Transverse colon (tissue), 4 donors: ENCODE measurements around the gene OR8D4. TPM values are rescaled to one million over a fixed set of nuclear protein-coding genes. Genes with fewer than 3 reads are reported as not detected.

ENCODE experiments used
- DNase-seq: peaks from one replicate; pipeline ENCODE4 v3.0.0-alpha.2; 2019
- H3K27ac ChIP-seq, 4 donors: fragments of 200-600 bp; sonication (generic); 2 replicates each; pipeline ENCODE4 v1.5.1; 2016 to 2018; ENCODE audit warnings: inconsistent platforms in 4 of 4
- H3K27me3 ChIP-seq: fragments of 200-600 bp; sonication (generic); 2 replicates; pipeline ENCODE4 v1.5.1; 2017; ENCODE audit warnings: inconsistent platforms
- H3K36me3 ChIP-seq, 4 donors: fragments of 200-600 bp; sonication (generic); 2 replicates each; pipeline ENCODE4 v1.5.1; 2017 to 2019; ENCODE audit warnings: inconsistent platforms in 4 of 4
- H3K4me1 ChIP-seq, 4 donors: fragments of 200-600 bp; sonication (generic); 2 replicates each; pipeline ENCODE4 v1.5.1; 2017 to 2020; ENCODE audit warnings: inconsistent platforms in 4 of 4
- H3K4me3 ChIP-seq, 4 donors: fragments of 200-600 bp; sonication (generic); 1 replicate in 1 of 4; 2 replicates in 3 of 4; pipeline versions ENCODE4 v1.5.1 to v1.6.1; 2017 to 2019; ENCODE audit warnings: inconsistent platforms in 4 of 4
- H3K9me3 ChIP-seq, 2 donors: fragments of 200-600 bp; sonication (generic); 2 replicates each; pipeline ENCODE4 v1.5.1; 2017 to 2019; ENCODE audit warnings: inconsistent platforms in 2 of 2
- CTCF ChIP-seq, 5 experiments: fragments of 200-600 bp in 3 of 5; fragments of 450-650 bp in 2 of 5; sonication (generic) in 3 of 5; IDR thresholded peaks; 1 replicate in 2 of 5; 2 replicates in 3 of 5; pipeline ENCODE4 v1.5.1; 2016 to 2017; ENCODE audit warnings: antibody characterized with exemption in 5 of 5, inconsistent platforms in 3 of 5, mild to moderate bottlenecking in 2 of 5, moderate library complexity in 1 of 5
- EP300 ChIP-seq: sonication (generic); formaldehyde crosslinking; IDR thresholded peaks from one replicate; pipeline ENCODE4 v1.6.1; 2017; ENCODE audit warnings: antibody characterized with exemption, low read depth
- POLR2A ChIP-seq: fragments of 450-650 bp; IDR thresholded peaks from one replicate; pipeline ENCODE4 v1.6.1; 2016; ENCODE audit warnings: antibody characterized with exemption, mild to moderate bottlenecking, moderate library complexity
- POLR2AphosphoS5 ChIP-seq, 3 donors: sonication (generic); formaldehyde crosslinking; IDR thresholded peaks; one replicate each; pipeline ENCODE4 v1.6.1; 2016; ENCODE audit warnings: antibody characterized with exemption in 3 of 3
- WGBS, 2 donors: methylation state at CpG; one replicate each; pipeline ENCODE4 v1.1.5; 2018; ENCODE audit warnings: low coverage in 1 of 2; 5-methylcytosine and 5-hydroxymethylcytosine counted together
- in situ Hi-C, 4 donors: fragments of 200-750 bp; cut with MboI; loops; one replicate each; pipeline versions ENCODE4 v1.15.0 to v1.15.1; 2017; ENCODE audit warnings: low sequenced_read_pairs in 3 of 4, low pct_ligation_motif_present in 1 of 4, low pct_unique_long_range_greater_than_20kb in 1 of 4
- intact Hi-C: fragments of 100-400 bp; cut with DNase I; formaldehyde crosslinking; loops from one replicate; pipeline ENCODE4 v1.15.1; 2023; ENCODE audit warnings: low total_unique reads
- total RNA-seq, 4 donors: library from RNA; depleted of rRNA; stranded (reverse); fragments of >200 nt; gene quantifications; one replicate each; pipeline ENCODE4 v1.1.0, GENCODE V29; 2016

The OR8D4 gene
- total RNA-seq: 1 to 10 TPM in 2 of 4 donors, under 1 TPM in 1, not detected in 1; 0.82 to 1.7 (median 1.6) TPM

GRCh38 chr11:123901867-123902266 is at the start of gene OR8D4:
OR8D4 (plus strand) TSS chr11:123902167; CDS start chr11:123906432, 4,265 bp downstream.
- Histone ChIP-seq H3K4me3 (no peak within 1 kb of the TSS), H3K9me3 (no peaks in the 10 kb centered on the region), H3K27ac (no peak within 1 kb of the TSS), H3K36me3 (no peaks in the 10 kb centered on the region), H3K4me1 (no peaks in the 10 kb centered on the region), H3K27me3 (no peaks in the 10 kb centered on the region)
- in situ Hi-C loops (no loop called here), intact Hi-C loops (no loop called here)
- WGBS, 2 donors: 83 to 89% methylated on average over 1 of the region's 1 CpG
- DNase-seq: no peak
- TF ChIP-seq POLR2A (no peak), EP300 (no peak), CTCF (IDR thresholded peaks at IDR 0.05) (no peak), POLR2AphosphoS5 (IDR thresholded peaks at IDR 0.05) (no peak)

GRCh38 chr11:123852321-123852720 is 49.6 kb upstream of the OR8D4 start:
- Histone ChIP-seq H3K9me3 (no peaks in the 10 kb centered on the region), H3K27ac (no peak overlapping the region), H3K27me3 (no peaks in the 10 kb centered on the region), H3K4me1 (no peaks in the 10 kb centered on the region), H3K36me3 (no peaks in the 10 kb centered on the region), H3K4me3 (no peak overlapping the region)
- intact Hi-C loops (no loop called here), in situ Hi-C loops (no loop called here)
- no peak for DNase-seq
- TF ChIP-seq CTCF (IDR thresholded peaks at IDR 0.05) (no peak), EP300 (no peak), POLR2AphosphoS5 (IDR thresholded peaks at IDR 0.05) (no peak), POLR2A (no peak)

- in situ Hi-C loops (no loop called here), intact Hi-C loops (no loop called here)
- no peak overlapping the region for H3K4me3 ChIP-seq
- H3K36me3 ChIP-seq: no peaks in the 10 kb centered on the region
- DNase-seq: no peak
- WGBS, 2 donors: 88 to 97% methylated on average over 1 to 2 of the region's 2 CpGs
- no peaks in the 10 kb centered on the region for H3K9me3 ChIP-seq
- TF ChIP-seq CTCF (IDR thresholded peaks at IDR 0.05): no peak
- TF ChIP-seq POLR2A: no peak
- no peak for TF ChIP-seq POLR2AphosphoS5 (IDR thresholded peaks at IDR 0.05)
- TF ChIP-seq EP300: no peak
- H3K4me1 ChIP-seq: no peaks in the 10 kb centered on the region
- H3K27ac ChIP-seq: no peak overlapping the region
- no peaks in the 10 kb centered on the region for H3K27me3 ChIP-seq
These were observed 48.9 kb upstream of the OR8D4 start for GRCh38 chr11:123853038-123853437.

- no peak for DNase-seq
- Histone ChIP-seq H3K27ac (no peak overlapping the region), H3K4me3 (no peak overlapping the region), H3K4me1 (no peaks in the 10 kb centered on the region), H3K36me3 (no peaks in the 10 kb centered on the region), H3K27me3 (no peaks in the 10 kb centered on the region), H3K9me3 (no peaks in the 10 kb centered on the region)
- intact Hi-C loops (no loop called here), in situ Hi-C loops (no loop called here)
- TF ChIP-seq CTCF (IDR thresholded peaks at IDR 0.05): no peak
- no peak for TF ChIP-seq POLR2A
- TF ChIP-seq POLR2AphosphoS5 (IDR thresholded peaks at IDR 0.05): no peak
- no peak for TF ChIP-seq EP300
- 75 to 88% methylated on average over 2 of the region's 2 CpGs for WGBS, 2 donors
These were observed 45.5 kb upstream of the OR8D4 start for GRCh38 chr11:123856444-123856843.
